GM21423 (cell line): ENCODE measurements around the gene CYLD.

Source experiments
- ATAC-seq: cut with Tn5 transposase; IDR thresholded peaks from one replicate; pipeline ENCODE4 v1.9.1; 2021; ENCODE audit warnings: mild to moderate bottlenecking, moderate library complexity; ENCODE audit not compliant: unreplicated experiment

The CYLD gene

DNA sequence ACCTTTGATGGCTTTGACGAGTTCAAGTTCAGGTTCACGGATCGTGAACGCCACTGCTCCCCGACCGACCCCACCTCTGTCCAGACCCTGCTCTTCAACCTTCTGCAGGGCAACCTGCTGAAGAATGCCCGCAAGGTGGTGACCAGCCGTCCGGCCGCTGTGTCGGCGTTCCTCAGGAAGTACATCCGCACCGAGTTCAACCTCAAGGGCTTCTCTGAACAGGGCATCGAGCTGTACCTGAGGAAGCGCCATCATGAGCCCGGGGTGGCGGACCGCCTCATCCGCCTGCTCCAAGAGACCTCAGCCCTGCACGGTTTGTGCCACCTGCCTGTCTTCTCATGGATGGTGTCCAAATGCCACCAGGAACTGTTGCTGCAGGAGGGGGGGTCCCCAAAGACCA is 30.8 kb upstream of the CYLD start:
- no peak for ATAC-seq

GRCh38 chr16:50711862-50712559 is 29.9 kb upstream of the CYLD start:
- no peak for ATAC-seq

- ATAC-seq = no peak
Observed at GRCh38 chr16:50712560-50712898, 29.4 kb upstream of the CYLD start.

DNA sequence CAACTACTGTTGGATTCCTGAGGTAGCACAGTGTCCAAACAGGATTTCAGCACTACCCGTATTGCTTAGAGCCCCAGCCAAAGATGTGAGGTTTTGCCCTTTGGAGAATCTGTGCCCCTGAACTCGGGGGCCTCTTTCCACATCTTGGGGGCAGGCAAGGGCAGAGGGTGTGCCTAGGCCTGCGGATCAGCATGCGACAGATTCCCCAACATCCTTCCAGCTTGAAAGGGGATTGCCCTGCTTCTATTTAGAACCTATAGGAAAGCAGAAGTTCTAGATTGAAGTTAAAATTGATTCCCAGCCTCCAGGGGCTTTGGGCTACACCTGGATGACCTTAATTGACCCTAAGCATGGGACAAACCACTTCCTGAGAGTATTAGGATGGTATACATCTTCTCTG is 28.9 kb upstream of the CYLD start:
- ATAC-seq = no peak

- no peak for ATAC-seq
Observed at GRCh38 chr16:50717091-50717490, 24.8 kb upstream of the CYLD start.

DNA sequence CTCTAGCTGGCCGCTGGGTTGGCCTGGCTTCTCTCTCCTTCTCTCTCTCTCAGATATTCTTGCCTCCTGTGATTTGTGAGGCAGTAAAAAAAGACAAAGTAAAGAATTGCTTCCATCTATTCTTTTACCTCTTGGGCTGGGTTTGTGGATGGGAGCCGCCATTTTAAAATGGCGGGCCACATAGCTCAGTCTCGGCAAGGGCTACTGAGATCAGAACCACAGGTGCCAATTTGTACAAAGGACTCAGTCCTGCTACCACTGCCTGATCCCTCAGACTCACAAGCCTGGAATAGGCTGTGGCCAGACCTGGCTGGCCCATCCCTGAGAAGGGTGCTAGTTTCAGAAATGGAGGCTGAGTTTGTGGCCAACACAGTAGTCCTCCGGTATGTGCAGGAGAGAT is 24.4 kb upstream of the CYLD start:
- ATAC-seq = no peak

DNA sequence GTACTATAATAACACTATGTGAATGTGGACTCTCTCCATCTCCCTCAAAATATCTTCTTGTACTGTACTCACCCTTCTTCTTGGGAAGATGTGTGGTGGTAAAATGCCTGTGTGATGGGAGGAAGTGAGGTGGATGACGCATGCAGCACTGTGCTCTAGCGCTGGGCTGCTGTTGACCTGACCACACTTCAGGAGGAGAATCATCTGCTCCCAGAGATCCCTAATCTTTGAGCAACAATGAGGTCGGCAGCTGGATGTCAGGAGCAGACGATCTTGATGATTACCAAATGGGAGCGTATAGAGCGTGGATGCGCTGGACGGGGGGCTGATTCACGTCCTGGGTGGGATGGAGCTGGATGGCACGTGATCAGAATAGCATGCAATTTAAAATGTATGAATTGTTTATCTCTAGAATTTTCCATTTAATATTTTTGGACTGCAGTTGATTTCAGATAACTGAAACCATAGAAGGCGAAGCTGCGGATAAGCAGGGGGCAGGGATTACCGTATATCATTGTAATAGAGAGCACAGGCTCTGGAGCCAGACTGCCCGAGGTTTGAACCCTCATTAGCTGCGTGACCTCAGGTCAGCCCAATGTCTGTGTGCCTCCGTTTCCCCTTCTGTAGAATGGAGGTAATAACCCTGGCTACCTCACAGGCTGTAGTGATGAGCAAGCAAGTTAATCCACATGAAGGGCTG is 23.7 kb upstream of the CYLD start:
- no peak for ATAC-seq

- no peak for ATAC-seq
Observed at GRCh38 chr16:50718761-50719400, 23.0 kb upstream of the CYLD start.

DNA sequence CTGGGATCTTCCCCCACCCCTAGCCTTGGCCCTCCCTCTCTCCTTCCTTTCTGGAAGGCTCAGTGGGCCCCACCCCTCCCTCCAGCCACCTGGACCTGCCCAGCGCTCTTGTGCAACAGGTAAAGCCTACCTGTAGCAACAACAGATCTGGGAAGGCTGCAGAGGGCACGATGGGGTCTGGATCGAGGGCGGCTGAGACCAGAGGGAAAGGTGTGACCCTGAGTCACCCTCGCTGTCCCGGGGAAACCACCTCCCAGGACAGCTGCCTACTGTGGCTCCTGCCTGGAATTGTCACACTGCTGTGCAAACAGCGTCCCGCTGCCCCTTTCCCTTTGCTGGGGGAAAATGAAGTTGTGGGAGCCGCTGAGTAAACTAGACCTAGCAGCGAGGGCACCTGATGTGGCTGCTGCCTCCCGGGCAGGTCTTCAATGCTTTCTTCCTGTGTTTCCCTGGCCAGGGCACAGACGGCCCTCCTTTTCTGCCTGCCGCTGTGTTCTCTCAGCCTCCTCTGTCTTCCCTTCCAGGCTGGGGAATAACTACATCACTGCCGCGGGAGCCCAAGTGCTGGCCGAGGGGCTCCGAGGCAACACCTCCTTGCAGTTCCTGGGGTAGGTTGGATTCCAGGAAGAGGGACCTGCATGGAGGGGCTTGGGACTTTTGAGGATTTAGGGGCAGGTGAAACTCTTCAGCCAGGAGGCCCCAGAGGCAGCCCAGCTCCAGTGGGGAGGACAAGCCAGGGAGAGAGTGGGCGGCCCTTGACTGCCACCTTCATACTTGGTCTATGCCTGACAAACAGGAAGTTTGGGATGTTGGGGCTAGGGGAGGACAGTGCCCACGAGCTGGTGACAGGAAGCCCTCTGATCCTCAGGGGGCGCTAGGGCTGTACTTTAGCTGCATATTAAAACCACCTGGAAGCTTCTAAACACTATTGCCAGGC is 22.2 kb upstream of the CYLD start:
- ATAC-seq = no peak

GRCh38 chr16:50721549-50722404 is 20.1 kb upstream of the CYLD start:
- no peak for ATAC-seq

DNA sequence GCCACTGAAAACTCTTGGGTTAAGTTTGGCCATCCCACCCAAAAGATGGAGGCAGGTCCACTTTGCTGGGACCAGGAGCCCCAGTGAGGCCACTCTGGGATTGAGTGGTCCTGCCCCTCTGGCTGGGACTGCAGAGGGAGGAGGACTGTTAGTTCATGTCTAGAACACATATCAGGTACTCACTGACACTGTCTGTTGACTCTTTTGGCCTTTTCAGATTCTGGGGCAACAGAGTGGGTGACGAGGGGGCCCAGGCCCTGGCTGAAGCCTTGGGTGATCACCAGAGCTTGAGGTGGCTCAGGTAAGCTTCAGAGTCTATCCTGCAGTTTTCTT is 19.5 kb upstream of the CYLD start:
- no peak for ATAC-seq

DNA sequence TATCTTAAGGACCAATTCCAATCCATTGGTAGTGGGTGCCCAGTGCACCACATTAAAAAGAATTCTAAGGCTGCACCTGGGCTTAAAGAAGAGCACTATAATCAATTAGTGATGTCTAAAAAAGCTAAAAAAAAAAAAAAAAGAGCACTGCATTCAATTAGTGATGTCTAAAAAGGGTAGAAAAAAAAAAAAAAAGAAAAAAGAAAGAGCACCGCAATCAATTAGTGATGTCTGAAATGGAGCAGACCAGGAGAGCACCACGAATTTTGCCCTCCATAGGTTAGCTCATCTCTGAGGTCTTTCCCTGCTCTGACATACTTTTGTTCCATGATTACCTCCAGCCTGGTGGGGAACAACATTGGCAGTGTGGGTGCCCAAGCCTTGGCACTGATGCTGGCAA is 18.9 kb upstream of the CYLD start:
- no peak for ATAC-seq

GRCh38 chr16:50724306-50724705 is 17.6 kb upstream of the CYLD start:
- ATAC-seq = no peak

GRCh38 chr16:50731130-50731988 is 10.5 kb upstream of the CYLD start:
- ATAC-seq = no peak

GRCh38 chr16:50731989-50732832 is 9.7 kb upstream of the CYLD start:
- no peak for ATAC-seq

DNA sequence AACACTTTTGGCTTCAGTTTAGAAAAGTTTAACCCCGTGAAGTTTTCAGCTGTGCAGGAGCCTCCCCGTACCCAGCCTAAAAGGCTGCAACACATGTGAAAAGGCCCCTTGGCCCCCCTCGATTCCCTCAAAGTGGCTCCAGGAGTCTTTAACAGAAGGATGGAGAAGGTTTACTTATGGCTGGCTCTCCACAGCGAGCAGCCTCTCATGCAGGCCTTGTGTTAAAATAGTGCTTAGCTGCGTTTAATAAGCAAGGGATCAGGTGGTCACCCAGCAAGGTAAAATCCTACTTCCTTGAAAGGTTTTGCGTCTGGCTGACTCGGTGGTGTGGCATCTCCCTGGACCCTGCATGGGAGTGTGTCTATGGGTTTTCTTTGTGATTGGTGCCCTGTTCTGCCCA is 8.4 kb upstream of the CYLD start:
- no peak for ATAC-seq

DNA sequence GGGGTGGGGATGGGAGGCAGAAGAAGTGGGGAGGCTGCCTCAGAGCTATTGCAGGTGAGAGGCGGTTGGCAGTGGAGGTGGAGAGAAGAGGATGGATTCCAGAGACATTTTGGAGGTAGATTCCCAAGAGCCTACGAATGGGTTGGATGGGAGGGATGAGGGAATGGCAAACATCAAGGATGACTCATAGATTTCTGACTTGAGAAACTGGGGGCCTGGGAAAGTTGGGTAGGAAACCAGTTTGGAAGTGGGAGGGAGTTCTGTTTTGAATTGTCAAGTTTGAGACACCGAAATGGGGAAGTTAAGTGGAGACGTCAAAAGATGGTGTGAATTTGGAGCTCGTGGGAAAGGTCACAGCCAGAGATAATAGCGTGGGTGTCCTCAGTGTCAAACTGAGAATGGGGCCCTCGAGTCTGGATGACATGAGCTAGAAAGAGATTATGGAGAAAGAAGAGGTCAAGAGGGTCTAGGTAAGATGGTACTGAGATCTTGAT is 6.2 kb upstream of the CYLD start:
- peak; percentile 39 for ATAC-seq

GRCh38 chr16:50736448-50736847 is 5.4 kb upstream of the CYLD start:
- ATAC-seq = no peak
